ENCODE results near the gene HLA-DPA1. TPM values are rescaled to one million over a fixed set of nuclear protein-coding genes. Genes with fewer than 3 reads are reported as not detected.

The HLA-DPA1 gene
- total and polyA plus RNA-seq, 4 donors: 12.0 to 49.3 (median 29.2) TPM

- Histone ChIP-seq H3K4me3 (ENCODE audit: low read depth in 1 of 3, low read length in 3 of 3) (no peak overlapping the region), H3K27ac (ENCODE audit: low read depth in 1 of 2, low read length in 2 of 2) (no peak overlapping the region), H3K27me3 (ENCODE audit: control insufficient read depth in 4 of 4, insufficient read depth in 4 of 4, low read length in 3 of 4) (no peaks in the 10 kb centered on the region), H3K9ac (ENCODE audit: low read depth in 1 of 2, low read length in 2 of 2) (no peak overlapping the region), H3K36me3 (ENCODE audit: control insufficient read depth in 4 of 4, insufficient read depth in 3 of 4, low read depth in 1 of 4, low read length in 3 of 4) (no peaks in the 10 kb centered on the region), H3K4me1 (ENCODE audit: control insufficient read depth in 4 of 4, insufficient read depth in 4 of 4, low read length in 3 of 4) (peaks cover 0 to 8% (median 3%) of the 10 kb centered on the region in 4 donors), H3K9me3 (ENCODE audit: control insufficient read depth in 4 of 4, low read length in 3 of 4) (no peaks in the 10 kb centered on the region)
- WGBS: 59% methylated on average over 3 of the region's 3 CpGs
- no peak for TF ChIP-seq HNF4A (conservative IDR thresholded peaks at IDR 0.05)
- no peak for DNase-seq (ENCODE audit: low spot score)
These were observed 49.9 kb downstream of the HLA-DPA1 start for GRCh38 chr6:33023536-33023935.

- no peak overlapping the region for H3K4me3 ChIP-seq (ENCODE audit: low read depth in 1 of 3, low read length in 3 of 3)
- H3K27me3 ChIP-seq (ENCODE audit: control insufficient read depth in 4 of 4, insufficient read depth in 4 of 4, low read length in 3 of 4): no peaks in the 10 kb centered on the region
- no peak for DNase-seq (ENCODE audit: low spot score)
- no peak overlapping the region for H3K9ac ChIP-seq (ENCODE audit: low read depth in 1 of 2, low read length in 2 of 2)
- 96% methylated on average over 11 of the region's 11 CpGs for WGBS
- TF ChIP-seq HNF4A (conservative IDR thresholded peaks at IDR 0.05) (no peak), TAF1 (conservative IDR thresholded peaks at IDR 0.05) (no peak), ATF3 (IDR thresholded peaks at IDR 0.05) (no peak), FOXA2 (IDR thresholded peaks at IDR 0.05) (no peak), EGR1 (IDR thresholded peaks at IDR 0.05; ENCODE audit: low read depth in 2 of 2) (no peak), RXRA (IDR thresholded peaks at IDR 0.05) (no peak), RAD21 (IDR thresholded peaks at IDR 0.05) (no peak), REST (IDR thresholded peaks at IDR 0.05) (no peak), HNF4G (IDR thresholded peaks at IDR 0.05) (no peak), NR2F2 (IDR thresholded peaks at IDR 0.05) (no peak), ZBTB33 (IDR thresholded peaks at IDR 0.05) (no peak), FOXA1 (IDR thresholded peaks at IDR 0.05) (no peak), GABPA (IDR thresholded peaks at IDR 0.05 in 1 of 2, conservative IDR thresholded peaks at IDR 0.05 in 1 of 2) (no peak)
- H3K4me1 ChIP-seq (ENCODE audit: control insufficient read depth in 4 of 4, insufficient read depth in 4 of 4, low read length in 3 of 4): peaks cover 0 to 8% (median 3%) of the 10 kb centered on the region in 4 donors
- H3K27ac ChIP-seq (ENCODE audit: low read depth in 1 of 2, low read length in 2 of 2): no peak overlapping the region
- no peaks in the 10 kb centered on the region for H3K36me3 ChIP-seq (ENCODE audit: control insufficient read depth in 4 of 4, insufficient read depth in 3 of 4, low read depth in 1 of 4, low read length in 3 of 4)
- no peaks in the 10 kb centered on the region for H3K9me3 ChIP-seq (ENCODE audit: control insufficient read depth in 4 of 4, low read length in 3 of 4)
These were observed 51.5 kb downstream of the HLA-DPA1 start for GRCh38 chr6:33021917-33022316.

GRCh38 chr6:33019372-33019771, 54.1 kb downstream of the HLA-DPA1 start:
- peak overlapping the region in 1 of 2 donors; percentile 60 for H3K9ac ChIP-seq (ENCODE audit: low read depth in 1 of 2, low read length in 2 of 2)
- no peaks in the 10 kb centered on the region for H3K9me3 ChIP-seq (ENCODE audit: control insufficient read depth in 4 of 4, low read length in 3 of 4)
- no peaks in the 10 kb centered on the region for H3K36me3 ChIP-seq (ENCODE audit: control insufficient read depth in 4 of 4, insufficient read depth in 3 of 4, low read depth in 1 of 4, low read length in 3 of 4)
- peak overlapping the region; percentile 44 to 77 for H3K27ac ChIP-seq (ENCODE audit: low read depth in 1 of 2, low read length in 2 of 2)
- no peaks in the 10 kb centered on the region for H3K27me3 ChIP-seq (ENCODE audit: control insufficient read depth in 4 of 4, insufficient read depth in 4 of 4, low read length in 3 of 4)
- H3K4me1 ChIP-seq (ENCODE audit: control insufficient read depth in 4 of 4, insufficient read depth in 4 of 4, low read length in 3 of 4): peaks cover 0 to 8% (median 3%) of the 10 kb centered on the region in 4 donors
- DNase-seq (ENCODE audit: low spot score): no peak
- no peak overlapping the region for H3K4me3 ChIP-seq (ENCODE audit: low read depth in 1 of 3, low read length in 3 of 3)
- TF ChIP-seq SP1 (IDR thresholded peaks at IDR 0.05) (no peak), REST (IDR thresholded peaks at IDR 0.05) (no peak), FOXA1 (IDR thresholded peaks at IDR 0.05) (no peak), CTCF (IDR thresholded peaks at IDR 0.05; ENCODE audit: low read depth, low read length, missing input control) (no peak), RAD21 (IDR thresholded peaks at IDR 0.05) (no peak), GABPA (IDR thresholded peaks at IDR 0.05 in 1 of 2, conservative IDR thresholded peaks at IDR 0.05 in 1 of 2) (no peak), MAX (IDR thresholded peaks at IDR 0.05) (no peak), TAF1 (conservative IDR thresholded peaks at IDR 0.05) (no peak), FOXA2 (IDR thresholded peaks at IDR 0.05) (no peak), HNF4A (conservative IDR thresholded peaks at IDR 0.05) (no peak), RXRA (IDR thresholded peaks at IDR 0.05) (no peak)
